K562 (cell line): ENCODE data around the gene CAMK1D. TPM values are rescaled to one million over a fixed set of nuclear protein-coding genes. Genes with fewer than 3 reads are reported as not detected.

ENCODE experiments used
- ATAC-seq: fragments of 200-7000 bp; cut with Tn5 transposase; 3 replicates; pipeline ENCODE4 v1.9.1; 2020; ENCODE audit warnings: moderate library complexity
- BruUV-seq: library from RNA; stranded (reverse); fragments of 400-500 nt; replicated peaks from 2 replicates; lab custom pipeline; 2021; lab: Mats Ljungman, UMichigan
- CTCF ChIA-PET: fragments of 300-600 bp; formaldehyde crosslinking; extraction: SDS; loops from one replicate; lab custom pipeline; 2021; ENCODE audit warnings: low intra/inter-chr PET ratio; lab: Yijun Ruan, JAX
- POLR2A ChIA-PET: fragments of 300-600, 350-650 bp; sonication (Branson Sonifier 250); formaldehyde crosslinking; extraction: SDS; loops from one replicate; lab custom pipeline; 2021; ENCODE audit warnings: antibody characterized with exemption, inconsistent platforms; lab: Yijun Ruan, JAX
- DNase-seq, 4 experiments: peaks; one replicate each; pipeline versions ENCODE4 v3.0.0 to v3.0.0-alpha.2; 2011 to 2018; ENCODE audit warnings: low spot score in 3 of 4, mixed read lengths in 3 of 4; ENCODE audit errors: extremely low read depth in 1 of 4
- FAIRE-seq: peaks from 2 replicates; lab custom pipeline; 2011; peaks lifted over from hg19 to GRCh38; lab: Jason Lieb, UNC
- H2AFZ ChIP-seq: 2 replicates; pipeline ENCODE4 v1.6.0; 2011; ENCODE audit warnings: low read depth, low read length, control low read depth, inconsistent platforms
- H3K27ac ChIP-seq: fragments of 200-600 bp; 3 replicates; pipeline ENCODE4 v1.8.0; 2011; ENCODE audit warnings: low read depth, mild to moderate bottlenecking, control low read depth, inconsistent platforms, low read length, moderate library complexity, mixed read lengths; ENCODE audit errors: extremely low read depth
- H3K27me3 ChIP-seq, 2 experiments: fragments of 300-600 bp in 1 of 2; 2 replicates in 1 of 2; 3 replicates in 1 of 2; pipeline versions ENCODE4 v1.6.0 to v1.8.0; 2011; ENCODE audit warnings: inconsistent platforms in 2 of 2, low read length in 2 of 2, mild to moderate bottlenecking in 1 of 2, mixed read lengths in 1 of 2, moderate library complexity in 1 of 2; ENCODE audit not compliant: control insufficient read depth in 2 of 2, insufficient read depth in 2 of 2
- H3K36me3 ChIP-seq: fragments of 300-600 bp; 3 replicates; pipeline ENCODE4 v1.8.0; 2011; ENCODE audit warnings: mild to moderate bottlenecking, low read length, inconsistent platforms; ENCODE audit not compliant: control insufficient read depth, insufficient read depth
- H3K4me1 ChIP-seq, 2 experiments: fragments of 200-600 bp in 1 of 2; replicated peaks in 1 of 2; 2 replicates in 1 of 2; 3 replicates in 1 of 2; pipeline versions ENCODE4 v1.5.1 to v1.8.0; 2011; ENCODE audit warnings: inconsistent platforms in 2 of 2, low read length in 2 of 2, mild to moderate bottlenecking in 1 of 2, mixed read lengths in 1 of 2, moderate library complexity in 1 of 2; ENCODE audit not compliant: control insufficient read depth in 2 of 2, insufficient read depth in 2 of 2
- H3K4me2 ChIP-seq: 2 replicates; pipeline ENCODE4 v1.6.1; 2011; ENCODE audit warnings: low read length, control low read depth, inconsistent platforms, mixed read lengths; ENCODE audit not compliant: insufficient read depth
- H3K4me3 ChIP-seq: fragments of 200-600 bp; sonication (generic), shearing (Covaris generic); 2 replicates; pipeline ENCODE4 v1.5.1; 2016; ENCODE audit warnings: control low read depth, inconsistent platforms
- H3K79me2 ChIP-seq: fragments of 200-600 bp; 3 replicates; pipeline ENCODE4 v1.8.0; 2011; ENCODE audit warnings: low read length, inconsistent platforms; ENCODE audit not compliant: control insufficient read depth, insufficient read depth
- H3K9ac ChIP-seq, 2 experiments: 2 replicates each; pipeline versions ENCODE4 v1.6.0 to v1.6.1; 2011; ENCODE audit warnings: low read depth in 2 of 2, low read length in 2 of 2, control low read depth in 1 of 2, inconsistent platforms in 1 of 2, mild to moderate bottlenecking in 1 of 2, mixed read lengths in 1 of 2; ENCODE audit not compliant: insufficient read depth in 1 of 2
- H3K9me1 ChIP-seq: one replicate; pipeline ENCODE4 v1.6.0; 2011; ENCODE audit warnings: inconsistent platforms, mild to moderate bottlenecking, low read length, moderate library complexity; ENCODE audit not compliant: control insufficient read depth, insufficient read depth
- H3K9me3 ChIP-seq: replicated peaks from 2 replicates; pipeline ENCODE4 v1.5.1; 2011; ENCODE audit warnings: low read depth, low read length, inconsistent platforms; ENCODE audit not compliant: control insufficient read depth, insufficient read depth
- H4K20me1 ChIP-seq: replicated peaks from 2 replicates; pipeline ENCODE4 v1.6.1; 2011; ENCODE audit warnings: low read length, inconsistent platforms, mixed read lengths; ENCODE audit not compliant: control insufficient read depth, insufficient read depth
- EWSR1 ChIP-seq: fragments of 450-650 bp; IDR thresholded peaks from 2 replicates; pipeline ENCODE4 v1.6.1; 2018; ENCODE audit warnings: borderline replicate concordance, mild to moderate bottlenecking, low read depth, moderate library complexity; ENCODE audit not compliant: partially characterized antibody
- GTF3C2 ChIP-seq: IDR thresholded peaks from 3 replicates; pipeline ENCODE4 v1.6.1; 2011; ENCODE audit warnings: borderline replicate concordance, mild to moderate bottlenecking, moderate library complexity; ENCODE audit not compliant: insufficient read length; ENCODE audit errors: extremely low read depth
- MCM2 ChIP-seq: fragments of 450-650 bp; IDR thresholded peaks from 2 replicates; pipeline ENCODE4 v1.6.1; 2017; ENCODE audit warnings: low read depth, mild to moderate bottlenecking
- NR1H2 ChIP-seq: sonication (generic); formaldehyde crosslinking; IDR thresholded peaks from 2 replicates; pipeline ENCODE4 v1.4.0; 2020; ENCODE audit warnings: mild to moderate bottlenecking, missing genetic modification reagents
- SIX5 ChIP-seq, 2 experiments: IDR thresholded peaks; 2 replicates each; pipeline ENCODE4 v1.6.1; 2011; ENCODE audit warnings: low read length in 2 of 2, borderline replicate concordance in 1 of 2, low read depth in 1 of 2, mild to moderate bottlenecking in 1 of 2, moderate library complexity in 1 of 2; ENCODE audit not compliant: insufficient read depth in 1 of 2
- WGBS: fragments of 100-300 bp; shearing (Covaris generic); methylation state at CpG from one replicate; pipeline ENCODE4 v1.1.6; 2016; ENCODE audit warnings: low coverage, mixed read lengths; ENCODE audit not compliant: insufficient coverage; ENCODE audit errors: missing lambda C conversion rate; 5-methylcytosine and 5-hydroxymethylcytosine counted together
- in situ Hi-C: fragments of 300-500 bp; cut with MboI; formaldehyde crosslinking; loops from 4 replicates; pipeline ENCODE4 v1.15.0; 2018; ENCODE audit warnings: inconsistent platforms, mixed read lengths
- intact Hi-C: fragments of 100-400 bp; cut with micrococcal nuclease; formaldehyde crosslinking; loops from 2 replicates; pipeline ENCODE4 v1.14.2; 2022
- polyA plus RNA-seq, 8 experiments: library from polyadenylated mRNA; depleted of rRNA in 4 of 8; stranded (reverse) in 5 of 8; unstranded in 3 of 8; fragments of >200 nt; fragmentation: Nextera tagmentation in 2 of 8; fragmentation: Illumina TruSeq in 1 of 8; extraction: Ambion mirVana in 2 of 8; extraction: Trizol in 1 of 8; gene quantifications; 2 replicates each; pipeline versions ENCODE4 v1.2.1 to v1.2.3, GENCODE V29; 2011 to 2014; ENCODE audit warnings: inconsistent platforms in 1 of 8, missing spikeins in 1 of 8
- total RNA-seq, 7 experiments: library from RNA; depleted of rRNA in 6 of 7; stranded (reverse); fragments of >200 nt in 6 of 7; fragmentation: Illumina TruSeq in 2 of 7; extraction: Trizol in 2 of 7; gene quantifications; 2 replicates each; pipeline versions ENCODE4 v1.2.1 to v1.2.3, GENCODE V29; 2011 to 2021; ENCODE audit warnings: low replicate concordance in 1 of 7

CAMK1D gene
- total and polyA plus RNA-seq, 9 of the 15 experiments (the other 6 are each of a cell fraction or from before 2014, with no cell fraction given) = 0.12 to 0.24 (median 0.20) TPM; not detected in 5

GRCh38 chr10:12663863-12664262, 314.5 kb downstream of the CAMK1D start:
- ChIA-PET POLR2A (no interaction called here), CTCF (no interaction called here)
- Histone ChIP-seq H2AFZ (no peak overlapping the region), H3K9me1 (no peaks in the 10 kb centered on the region), H3K4me1 (no peaks in the 10 kb centered on the region), H3K4me3 (no peak overlapping the region), H3K9me3 (no peaks in the 10 kb centered on the region), H3K27ac (no peak overlapping the region), H4K20me1 (no peaks in the 10 kb centered on the region), H3K36me3 (no peaks in the 10 kb centered on the region), H3K9ac (no peak overlapping the region), H3K79me2 (no peaks in the 10 kb centered on the region), H3K27me3 (peaks cover 3 to 4% of the 10 kb centered on the region in 2 experiments; a peak in 3 of 5 replicates), H3K4me2 (no peak overlapping the region)
- no TSS peak for BruUV-seq
- ATAC-seq (no peak), DNase-seq (no peak), FAIRE-seq (no peak)
- TF ChIP-seq NR1H2 (CRISPR knock-in tag) = no peak
- no peak for TF ChIP-seq GTF3C2
- no peak for TF ChIP-seq MCM2
- TF ChIP-seq SIX5 (IDR thresholded peaks at IDR 0.05; ENCODE audit: borderline replicate concordance in 1 of 2, insufficient read depth in 1 of 2, low read depth in 1 of 2, low read length in 2 of 2) = no peak
- TF ChIP-seq EWSR1 = no peak
- intact Hi-C loops = no loop called here
- in situ Hi-C loops = no loop called here
- WGBS = 0% methylated on average over 1 of the region's 1 CpG
